Upper lobe of left lung (tissue), 6 donors: ENCODE measurements around the gene TCP11L1. TPM values are rescaled to one million over a fixed set of nuclear protein-coding genes. Genes with fewer than 3 reads are reported as not detected.

Experiments used
- ATAC-seq, 2 donors: fragments of 200-7000 bp; cut with Tn5 transposase; one replicate each; pipeline ENCODE4 v1.9.1; 2022; ENCODE audit warnings: mild to moderate bottlenecking in 2 of 2, moderate library complexity in 2 of 2; ENCODE audit not compliant: low FRiP score in 2 of 2
- DNase-seq, 2 donors: peaks; one replicate each; pipeline ENCODE4 v3.0.0-alpha.2; 2019 to 2020
- H3K27ac ChIP-seq, 4 donors: fragments of 200-600 bp; sonication (generic); one replicate each; pipeline ENCODE4 v1.5.1; 2016 to 2019
- H3K27me3 ChIP-seq, 4 donors: fragments of 200-600 bp; sonication (generic); one replicate each; pipeline ENCODE4 v1.5.1; 2017 to 2019
- H3K36me3 ChIP-seq, 4 donors: fragments of 200-600 bp; sonication (generic); one replicate each; pipeline ENCODE4 v1.5.1; 2016 to 2019
- H3K4me1 ChIP-seq, 4 donors: fragments of 200-600 bp; sonication (generic); one replicate each; pipeline ENCODE4 v1.5.1; 2018 to 2019
- H3K4me3 ChIP-seq, 4 donors: fragments of 200-600 bp; sonication (generic); one replicate each; pipeline ENCODE4 v1.5.1; 2017 to 2019; ENCODE audit warnings: mild to moderate bottlenecking in 2 of 4, moderate library complexity in 1 of 4
- H3K9me3 ChIP-seq, 4 donors: fragments of 200-600 bp; sonication (generic); one replicate each; pipeline ENCODE4 v1.5.1; 2018 to 2019
- CTCF ChIP-seq, 6 experiments: fragments of 450-650 bp in 4 of 6; fragments of 200-600 bp in 2 of 6; sonication (generic) in 2 of 6; IDR thresholded peaks; one replicate each; pipeline ENCODE4 v1.5.1; 2016 to 2019; ENCODE audit warnings: antibody characterized with exemption in 6 of 6
- EP300 ChIP-seq, 4 donors: sonication (generic); formaldehyde crosslinking; IDR thresholded peaks; one replicate each; pipeline ENCODE4 v1.5.1; 2017; ENCODE audit warnings: antibody characterized with exemption in 4 of 4, control low read depth in 2 of 4
- POLR2A ChIP-seq, 4 donors: fragments of 450-650 bp; IDR thresholded peaks; one replicate each; pipeline ENCODE4 v1.5.1; 2016 to 2017; ENCODE audit warnings: antibody characterized with exemption in 4 of 4, mild to moderate bottlenecking in 2 of 4
- POLR2AphosphoS5 ChIP-seq, 2 donors: sonication (generic); formaldehyde crosslinking; IDR thresholded peaks; one replicate each; pipeline ENCODE4 v1.5.1; 2017; ENCODE audit warnings: antibody characterized with exemption in 2 of 2
- WGBS, 2 donors: methylation state at CpG; one replicate each; pipeline ENCODE4 v1.1.5; 2017 to 2018; 5-methylcytosine and 5-hydroxymethylcytosine counted together
- total RNA-seq, 6 donors: library from RNA; depleted of rRNA in 4 of 6; stranded (reverse); fragments of >200 nt in 4 of 6; gene quantifications; one replicate each; pipeline versions ENCODE4 v1.1.0 to v1.2.1, GENCODE V29; 2016 to 2021
- donor health status: DM: no; HTN: no; CAD: no; lungs with moderate emphysema.
- donor health status: DM: no; HTN: yes; CAD: no; lungs with severe emphysema.

TCP11L1 gene
- total RNA-seq, 6 donors from 2014 or later, result 10.3 to 40.5 (median 19.4) TPM

GRCh38 chr11:33068611-33069340 is 29.4 kb downstream of the TCP11L1 start:
- ATAC-seq (no peak), DNase-seq (no peak)
- TF ChIP-seq EP300 (IDR thresholded peaks at IDR 0.05), result no peak
- no peak for TF ChIP-seq CTCF (IDR thresholded peaks at IDR 0.05)
- TF ChIP-seq POLR2A (IDR thresholded peaks at IDR 0.05), result no peak
- TF ChIP-seq POLR2AphosphoS5 (IDR thresholded peaks at IDR 0.05), result no peak
- Histone ChIP-seq H3K27ac (no peak overlapping the region), H3K9me3 (no peaks in the 10 kb centered on the region), H3K27me3 (no peaks in the 10 kb centered on the region), H3K4me1 (no peaks in the 10 kb centered on the region), H3K36me3 (peaks cover 17 to 81% (median 50%) of the 10 kb centered on the region in 4 donors), H3K4me3 (no peak overlapping the region)
- 97% methylated on average over 16 to 17 of the region's 17 CpGs for WGBS, 2 donors

GRCh38 chr11:33072465-33072864 is 33.1 kb downstream of the TCP11L1 start:
- H3K36me3 ChIP-seq, result peaks cover 17 to 97% (median 66%) of the 10 kb centered on the region in 4 donors
- 94 to 95% methylated on average over 8 of the region's 8 CpGs for WGBS, 2 donors
- DNase-seq, result no peak

GRCh38 chr11:33083918-33084317 is 44.5 kb downstream of the TCP11L1 start:
- Histone ChIP-seq H3K4me1 (no peaks in the 10 kb centered on the region), H3K9me3 (no peaks in the 10 kb centered on the region), H3K36me3 (peaks cover 0 to 68% (median 15%) of the 10 kb centered on the region in 4 donors), H3K27ac (no peak overlapping the region), H3K4me3 (no peak overlapping the region), H3K27me3 (no peaks in the 10 kb centered on the region)
- 86 to 90% methylated on average over 1 of the region's 1 CpG for WGBS, 2 donors
- ATAC-seq, result no peak
- no peak for TF ChIP-seq POLR2AphosphoS5 (IDR thresholded peaks at IDR 0.05)
- TF ChIP-seq EP300 (IDR thresholded peaks at IDR 0.05), result no peak
- no peak for TF ChIP-seq POLR2A (IDR thresholded peaks at IDR 0.05)
- TF ChIP-seq CTCF (IDR thresholded peaks at IDR 0.05), result no peak
- no peak for DNase-seq

More at GRCh38 chr11:33072465-33072864, 33.1 kb downstream of the TCP11L1 start:
- TF ChIP-seq CTCF (IDR thresholded peaks at IDR 0.05), result no peak
- no peak for TF ChIP-seq POLR2AphosphoS5 (IDR thresholded peaks at IDR 0.05)
- TF ChIP-seq POLR2A (IDR thresholded peaks at IDR 0.05), result no peak
- TF ChIP-seq EP300 (IDR thresholded peaks at IDR 0.05), result no peak
- no peaks in the 10 kb centered on the region for H3K4me1 ChIP-seq
- no peak overlapping the region for H3K27ac ChIP-seq
- H3K4me3 ChIP-seq, result no peak overlapping the region
- no peaks in the 10 kb centered on the region for H3K9me3 ChIP-seq
- ATAC-seq, result no peak
- no peaks in the 10 kb centered on the region for H3K27me3 ChIP-seq

GRCh38 chr11:33086017-33086416 is 46.6 kb downstream of the TCP11L1 start:
- no peak overlapping the region for H3K27ac ChIP-seq
- peak in 1 of 2 donors; percentile 49 for ATAC-seq
- no peak overlapping the region for H3K4me3 ChIP-seq
- H3K36me3 ChIP-seq, result peaks cover 0 to 56% (median 15%) of the 10 kb centered on the region in 4 donors
- TF ChIP-seq POLR2AphosphoS5 (IDR thresholded peaks at IDR 0.05) (no peak), CTCF (IDR thresholded peaks at IDR 0.05) (no peak), POLR2A (IDR thresholded peaks at IDR 0.05) (no peak), EP300 (IDR thresholded peaks at IDR 0.05) (no peak)
- H3K9me3 ChIP-seq, result no peaks in the 10 kb centered on the region
- DNase-seq, result no peak
- no peaks in the 10 kb centered on the region for H3K27me3 ChIP-seq
- H3K4me1 ChIP-seq, result no peaks in the 10 kb centered on the region
- 60 to 76% methylated on average over 1 of the region's 1 CpG for WGBS, 2 donors

GRCh38 chr11:33089776-33090175 is 50.4 kb downstream of the TCP11L1 start:
- Histone ChIP-seq H3K27ac (no peak overlapping the region), H3K27me3 (no peaks in the 10 kb centered on the region), H3K9me3 (no peaks in the 10 kb centered on the region), H3K4me1 (no peaks in the 10 kb centered on the region), H3K4me3 (no peak overlapping the region), H3K36me3 (peaks cover 0 to 33% (median 5%) of the 10 kb centered on the region in 4 donors)
- no peak for DNase-seq
- no peak for TF ChIP-seq POLR2AphosphoS5 (IDR thresholded peaks at IDR 0.05)
- TF ChIP-seq CTCF (IDR thresholded peaks at IDR 0.05), result no peak
- TF ChIP-seq POLR2A (IDR thresholded peaks at IDR 0.05), result no peak
- no peak for TF ChIP-seq EP300 (IDR thresholded peaks at IDR 0.05)
- ATAC-seq, result no peak
